ENCODE results near the gene CANX. TPM values are rescaled to one million over a fixed set of nuclear protein-coding genes. Genes with fewer than 3 reads are reported as not detected.

CANX gene
- total RNA-seq, 1 experiment from 2014 or later, result 428 TPM

DNA sequence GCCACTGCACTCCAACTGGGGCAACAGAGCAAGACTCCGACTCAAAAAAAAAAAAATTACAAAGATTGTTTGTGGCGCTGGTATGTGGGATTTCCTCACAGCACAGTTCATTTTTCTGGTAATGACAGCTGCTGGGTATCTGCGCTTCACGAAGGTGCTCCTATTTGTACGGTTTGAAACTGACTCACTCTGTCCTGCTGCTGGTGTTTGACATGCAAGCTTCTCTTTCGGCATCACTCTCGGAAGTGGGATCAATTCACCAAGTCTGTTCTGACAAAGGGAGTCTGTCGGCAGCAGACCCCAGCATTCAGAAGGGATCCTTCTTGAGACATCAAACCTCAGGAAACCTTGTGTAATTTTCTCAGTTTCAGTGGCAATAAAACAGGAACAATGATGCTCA, 60.2 kb downstream of the CANX start:
- no peak for DNase-seq (ENCODE audit: low read depth)

DNA sequence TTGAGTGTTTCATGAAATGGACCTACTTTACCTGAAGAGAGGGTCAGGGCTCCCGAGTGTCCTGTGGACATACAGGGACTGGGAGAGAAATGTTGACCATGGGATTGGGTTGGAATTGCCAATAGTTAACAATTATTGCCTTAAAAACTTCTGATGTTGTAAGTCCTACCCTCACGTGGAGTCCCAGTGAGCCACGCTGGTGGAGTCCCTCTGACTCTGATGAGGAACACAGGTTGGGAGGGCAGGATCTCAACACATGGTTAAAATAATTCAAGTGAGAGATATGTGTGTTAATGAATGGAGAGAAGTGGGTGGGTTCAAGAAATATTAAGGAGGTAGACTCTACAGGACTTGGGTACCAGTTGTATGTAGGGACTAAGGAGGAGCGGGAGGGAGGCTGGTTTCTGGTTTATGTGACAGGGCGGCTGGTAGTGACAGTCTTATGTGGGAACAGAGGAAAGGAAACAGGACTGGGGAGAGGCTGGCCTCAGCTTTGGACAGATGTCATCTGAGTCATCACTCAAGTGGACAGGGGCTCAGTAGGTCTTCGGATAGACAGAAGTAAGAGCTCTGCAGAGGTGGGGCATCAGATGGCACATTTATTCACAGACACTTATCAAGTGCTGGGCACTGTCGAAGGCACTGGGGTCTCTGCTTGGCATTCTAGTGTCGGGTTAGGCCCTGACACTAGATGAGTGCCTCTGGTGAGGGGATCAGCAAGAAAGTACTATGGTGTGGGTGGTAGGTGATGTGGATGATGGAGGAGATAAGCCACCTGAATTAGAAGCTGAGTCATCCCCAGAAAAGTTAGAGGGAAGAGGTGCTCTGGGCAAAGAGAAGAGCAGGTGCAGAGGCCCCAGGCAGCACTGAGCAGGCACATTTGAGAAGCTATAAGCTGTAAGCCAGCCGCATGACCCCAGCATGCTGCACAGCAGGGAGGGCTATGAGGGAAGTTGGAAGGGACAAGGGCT, 61.1 kb downstream of the CANX start:
- DNase-seq (ENCODE audit: low read depth), result peak; percentile 21

DNA sequence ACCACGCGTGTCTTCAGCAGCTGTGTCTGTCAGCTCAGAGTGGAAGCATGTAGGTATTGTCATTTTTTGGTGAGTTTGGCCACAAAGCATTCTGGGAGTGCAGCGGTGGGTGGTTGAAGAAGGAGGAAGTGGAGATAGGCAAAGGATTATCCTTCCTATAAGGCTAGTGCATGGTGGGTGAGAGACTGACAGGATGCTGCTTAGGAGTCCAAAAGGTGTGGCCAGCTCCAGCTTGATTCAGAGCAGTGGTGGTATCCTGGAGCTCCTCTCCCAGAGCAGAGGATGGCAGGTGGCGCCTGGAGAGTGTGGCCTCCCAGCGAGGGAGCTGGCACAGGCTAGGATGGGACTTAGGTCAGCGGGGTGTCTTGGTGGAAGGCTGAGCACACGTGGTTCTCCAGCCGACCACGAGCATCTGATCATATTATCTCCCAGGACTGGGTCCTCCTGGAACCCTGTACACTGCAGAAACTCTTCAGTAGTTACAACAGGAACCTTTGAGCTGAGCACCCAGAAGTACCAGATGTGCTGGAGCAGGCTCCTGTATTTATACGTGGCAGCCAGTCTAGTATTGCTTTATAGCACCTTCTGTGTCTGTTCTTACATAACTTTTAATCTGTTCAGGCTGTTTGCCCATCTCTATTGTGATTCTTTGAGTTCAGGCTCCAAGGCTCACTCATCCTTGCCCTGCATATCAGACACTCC, 63.5 kb downstream of the CANX start:
- DNase-seq (ENCODE audit: low read depth), result peak; percentile 39

DNA sequence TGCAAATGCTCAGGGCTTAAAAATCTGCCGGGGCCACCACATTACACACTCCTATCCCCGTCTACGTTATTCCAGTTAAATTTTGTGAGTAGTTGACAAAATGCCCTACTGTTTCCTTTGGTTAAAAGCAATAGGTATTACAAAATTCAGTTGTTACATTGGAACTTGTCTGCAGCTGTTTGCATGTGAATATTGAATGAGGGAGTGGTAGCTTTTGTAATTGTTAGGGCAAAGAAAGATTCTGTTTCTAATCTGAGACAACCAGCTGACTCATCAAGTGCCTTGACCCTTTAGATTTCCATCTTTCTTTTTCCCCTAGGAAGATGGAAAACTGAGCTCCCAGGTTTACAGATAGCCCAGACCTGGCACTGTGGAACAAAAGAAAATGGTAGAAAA, 64.0 kb downstream of the CANX start:
- DNase-seq (ENCODE audit: low read depth), result peak; percentile 63

DNA sequence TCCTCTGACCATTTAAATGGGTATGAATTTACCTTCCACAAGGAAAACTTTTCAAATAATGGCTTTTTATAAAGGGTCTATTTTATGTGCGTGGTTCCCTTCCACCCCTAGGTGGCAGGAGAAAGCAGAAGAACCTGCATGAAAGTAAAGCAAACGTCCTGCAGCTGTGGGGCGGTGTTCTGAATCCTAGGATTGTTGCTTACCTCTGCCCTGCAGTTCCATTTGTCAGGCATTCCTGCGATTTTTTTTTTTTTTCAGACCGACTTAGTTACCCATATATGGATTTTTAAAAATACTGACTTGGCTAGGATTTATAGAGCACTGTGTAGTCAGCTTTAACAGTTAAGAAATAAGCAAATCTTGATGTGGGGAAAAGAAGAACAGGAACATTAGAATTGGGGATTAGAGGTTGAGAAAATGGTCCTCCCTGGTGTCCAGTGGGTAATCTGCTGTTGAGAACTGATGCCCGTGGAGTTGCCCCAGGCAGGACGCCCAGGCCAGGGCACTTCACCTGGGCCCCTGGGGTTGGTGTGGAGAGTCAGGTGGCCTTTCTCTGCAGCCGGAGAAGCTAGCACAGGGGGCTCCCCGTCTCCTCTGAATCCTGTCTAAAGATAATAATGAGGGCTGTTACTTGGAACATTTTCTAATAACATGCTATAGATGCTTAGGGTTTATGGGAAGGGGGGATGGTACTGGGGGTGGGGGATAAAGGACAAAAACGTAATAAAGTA, 64.6 kb downstream of the CANX start:
- DNase-seq (ENCODE audit: low read depth), result peak; percentile 74

DNA sequence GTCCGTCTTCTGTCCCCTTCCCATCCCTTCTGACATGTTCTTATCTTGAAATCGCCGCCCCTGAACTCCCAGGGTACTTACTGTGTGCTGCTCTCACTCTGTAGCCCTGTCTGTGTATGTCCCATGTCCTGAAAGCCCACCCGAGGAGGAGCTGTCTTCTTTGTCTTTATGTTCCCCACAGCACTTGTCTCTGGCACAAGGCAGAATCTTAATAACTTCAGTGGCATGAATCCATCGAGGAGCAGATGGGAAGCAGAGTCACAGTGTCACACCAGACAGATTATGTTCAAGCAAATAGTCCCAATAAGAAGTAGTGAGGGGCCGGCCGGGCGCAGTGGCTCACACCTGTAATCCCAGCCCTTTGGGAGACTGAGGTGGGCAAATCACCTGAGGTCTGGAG, 65.3 kb downstream of the CANX start:
- DNase-seq (ENCODE audit: low read depth), result no peak

DNA sequence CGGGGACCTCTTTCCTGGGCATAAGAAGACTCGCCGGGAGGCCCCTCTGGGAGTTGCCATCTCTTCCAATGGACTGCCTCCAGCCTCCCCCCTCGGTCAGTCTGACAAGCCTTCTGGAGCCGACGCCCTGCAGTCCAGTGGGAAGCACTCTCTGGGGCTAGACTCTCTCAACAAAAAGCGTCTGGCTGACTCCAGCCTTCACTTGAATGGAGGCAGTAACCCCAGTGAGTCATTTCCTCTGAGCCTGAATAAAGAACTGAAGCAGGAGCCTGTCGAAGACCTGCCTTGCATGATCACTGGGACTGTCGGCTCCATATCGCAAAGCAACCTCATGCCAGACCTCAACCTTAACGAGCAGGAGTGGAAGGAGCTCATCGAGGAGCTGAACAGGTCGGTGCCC, 66.6 kb downstream of the CANX start:
- peak; percentile 89 for DNase-seq (ENCODE audit: low read depth)

DNA sequence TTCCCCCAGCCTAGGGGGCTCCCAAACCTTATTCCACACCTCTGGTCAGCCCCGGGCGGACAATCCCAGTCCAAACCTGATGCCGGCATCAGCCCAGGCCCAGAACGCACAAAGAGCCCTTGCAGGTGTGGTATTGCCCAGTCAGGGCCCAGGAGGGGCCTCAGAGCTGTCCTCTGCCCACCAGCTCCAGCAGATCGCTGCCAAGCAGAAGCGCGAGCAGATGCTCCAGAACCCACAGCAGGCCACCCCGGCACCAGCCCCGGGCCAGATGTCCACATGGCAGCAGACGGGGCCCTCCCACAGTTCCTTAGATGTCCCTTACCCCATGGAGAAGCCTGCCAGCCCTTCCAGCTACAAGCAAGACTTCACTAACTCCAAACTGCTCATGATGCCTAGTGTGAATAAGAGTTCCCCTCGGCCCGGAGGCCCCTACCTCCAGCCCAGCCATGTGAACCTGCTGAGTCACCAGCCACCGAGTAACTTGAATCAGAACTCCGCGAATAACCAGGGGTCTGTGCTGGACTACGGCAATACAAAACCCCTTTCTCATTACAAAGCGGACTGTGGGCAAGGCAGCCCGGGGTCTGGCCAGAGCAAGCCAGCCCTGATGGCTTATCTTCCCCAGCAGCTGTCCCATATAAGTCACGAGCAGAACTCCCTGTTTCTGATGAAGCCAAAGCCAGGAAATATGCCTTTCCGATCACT, 67.4 kb downstream of the CANX start:
- DNase-seq (ENCODE audit: low read depth), result peak; percentile 64

DNA sequence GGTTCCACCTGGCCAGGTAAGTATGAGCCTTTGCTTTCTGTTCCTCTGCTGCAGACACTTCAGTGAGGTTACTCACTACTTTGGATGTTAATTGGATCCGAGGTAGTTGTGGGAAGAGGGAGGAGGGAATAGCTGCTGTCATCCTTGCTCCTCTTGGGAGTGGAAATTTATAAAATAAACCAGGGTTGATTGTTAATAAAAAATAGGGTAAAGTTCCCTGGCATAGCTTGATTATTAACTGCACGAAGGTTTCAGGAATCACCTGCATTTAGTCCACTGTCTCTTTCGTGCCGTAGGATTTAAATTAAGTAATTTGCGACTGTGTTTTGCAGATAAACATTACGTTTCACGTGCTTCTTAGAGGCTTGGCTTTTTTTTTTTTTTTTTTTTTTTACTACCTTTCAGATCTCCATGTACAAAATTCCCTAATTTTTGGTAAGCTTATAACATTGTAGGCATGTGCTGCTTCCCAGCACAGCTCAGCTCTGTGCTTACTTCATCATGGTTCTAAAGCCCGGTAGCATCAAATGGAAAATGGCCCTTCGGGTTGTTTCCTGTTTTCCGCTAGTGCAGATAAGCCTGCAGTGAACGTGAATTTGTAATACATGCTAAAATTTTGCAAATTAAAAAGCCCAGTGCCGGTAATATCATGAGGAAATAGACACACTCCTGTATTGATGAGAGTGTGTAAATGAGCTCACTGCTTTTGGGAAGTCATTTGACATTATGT, 68.1 kb downstream of the CANX start:
- no peak for DNase-seq (ENCODE audit: low read depth)

DNA sequence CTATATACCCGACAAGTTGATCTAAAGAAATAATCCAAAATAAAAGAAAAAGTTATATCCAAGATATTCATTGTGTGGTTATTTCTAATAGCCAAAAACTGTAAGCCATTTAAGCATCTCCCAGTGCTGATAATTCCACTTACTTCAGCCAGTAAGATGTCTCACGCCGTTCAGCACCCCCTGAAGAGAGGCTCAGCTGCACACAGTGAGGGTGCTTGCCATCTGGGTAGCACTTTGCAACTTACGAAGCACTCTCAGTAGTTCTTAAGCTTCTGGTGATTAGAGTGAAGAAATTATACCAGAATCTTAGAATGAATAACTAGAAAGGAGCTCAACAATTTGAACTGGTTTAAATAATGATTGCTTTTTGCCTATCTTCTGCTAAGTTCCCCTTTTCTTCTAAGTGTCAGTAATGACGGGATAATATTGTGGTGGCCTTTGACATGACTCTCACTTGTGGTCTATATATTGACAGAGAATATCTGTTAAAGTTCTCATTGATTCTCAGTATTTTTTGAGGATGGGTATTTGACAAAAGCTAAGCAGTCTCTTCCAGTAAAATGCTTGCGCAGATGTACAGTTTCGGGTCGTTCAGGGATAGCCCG, 68.8 kb downstream of the CANX start:
- DNase-seq (ENCODE audit: low read depth), result no peak

DNA sequence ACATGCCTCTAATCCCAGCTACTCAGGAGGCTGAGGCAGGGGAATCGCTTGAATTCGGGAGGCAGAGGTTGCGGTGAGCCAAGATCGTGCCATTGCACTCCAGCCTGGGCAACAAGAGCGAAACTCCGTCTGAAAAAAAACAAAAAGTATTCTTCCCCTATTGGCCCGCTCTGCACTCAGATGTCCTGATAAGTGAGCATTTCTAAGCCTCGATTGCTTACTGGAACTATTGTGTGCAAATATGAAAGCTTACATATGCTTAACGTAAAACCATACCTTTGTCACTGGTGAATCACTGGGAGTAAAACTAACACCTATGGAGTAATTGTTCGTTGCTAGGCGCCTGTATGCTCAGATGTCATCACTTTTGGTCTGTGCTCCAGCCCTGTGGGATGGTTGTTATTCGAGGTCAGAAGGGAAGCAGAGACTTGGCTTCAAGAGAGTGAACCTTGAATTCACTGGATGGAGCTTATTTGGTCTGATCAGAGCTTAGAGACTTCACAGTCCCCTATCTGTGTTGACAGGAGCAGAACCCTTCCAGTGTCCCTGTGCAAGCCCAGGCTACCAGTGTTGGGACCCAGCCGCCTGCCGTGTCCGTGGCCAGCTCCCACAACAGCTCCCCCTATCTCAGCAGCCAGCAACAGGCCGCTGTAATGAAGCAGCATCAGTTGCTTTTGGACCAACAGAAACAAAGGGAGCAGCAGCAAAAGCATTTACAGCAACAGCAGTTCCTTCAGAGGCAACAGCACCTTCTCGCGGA, 69.7 kb downstream of the CANX start:
- DNase-seq (ENCODE audit: low read depth), result no peak

DNA sequence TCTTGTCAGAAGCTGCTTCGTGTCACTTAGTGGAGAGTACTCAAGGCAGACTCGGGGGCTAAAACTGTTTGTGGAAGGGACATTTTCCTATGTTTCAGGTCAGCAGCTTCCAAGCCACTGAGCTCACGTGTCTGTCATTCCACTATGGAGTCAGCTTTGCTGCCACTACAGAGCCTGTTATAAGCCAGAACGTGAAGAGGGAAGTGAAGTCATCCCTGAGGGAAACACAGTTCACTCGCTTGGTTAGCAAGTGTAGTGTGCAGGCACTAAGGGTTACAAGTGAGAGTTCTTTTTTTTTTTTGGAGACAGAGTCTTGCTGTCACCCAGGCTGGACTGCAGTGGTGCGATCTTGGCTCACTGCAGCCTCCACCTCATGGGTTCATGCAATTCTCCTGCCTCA, 70.5 kb downstream of the CANX start:
- DNase-seq (ENCODE audit: low read depth), result no peak

DNA sequence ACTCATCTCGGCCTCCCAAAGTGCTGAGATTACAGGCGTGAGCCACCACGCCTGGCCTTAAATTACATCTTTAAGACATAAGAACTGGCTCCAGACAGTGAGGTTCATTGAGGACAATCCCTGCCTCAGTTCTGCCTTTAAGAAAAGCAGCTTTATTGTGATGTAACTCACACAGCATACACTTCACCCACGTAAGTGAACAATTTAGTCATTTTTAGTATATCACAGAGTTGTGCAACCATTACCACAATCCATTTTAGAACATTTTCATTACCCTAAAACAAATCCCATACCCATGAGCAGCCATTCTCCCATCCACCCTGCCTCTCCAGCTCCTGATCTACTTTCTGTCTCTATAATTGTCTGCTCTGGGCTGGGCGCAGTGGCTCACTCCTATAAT, 71.0 kb downstream of the CANX start:
- DNase-seq (ENCODE audit: low read depth), result no peak

DNA sequence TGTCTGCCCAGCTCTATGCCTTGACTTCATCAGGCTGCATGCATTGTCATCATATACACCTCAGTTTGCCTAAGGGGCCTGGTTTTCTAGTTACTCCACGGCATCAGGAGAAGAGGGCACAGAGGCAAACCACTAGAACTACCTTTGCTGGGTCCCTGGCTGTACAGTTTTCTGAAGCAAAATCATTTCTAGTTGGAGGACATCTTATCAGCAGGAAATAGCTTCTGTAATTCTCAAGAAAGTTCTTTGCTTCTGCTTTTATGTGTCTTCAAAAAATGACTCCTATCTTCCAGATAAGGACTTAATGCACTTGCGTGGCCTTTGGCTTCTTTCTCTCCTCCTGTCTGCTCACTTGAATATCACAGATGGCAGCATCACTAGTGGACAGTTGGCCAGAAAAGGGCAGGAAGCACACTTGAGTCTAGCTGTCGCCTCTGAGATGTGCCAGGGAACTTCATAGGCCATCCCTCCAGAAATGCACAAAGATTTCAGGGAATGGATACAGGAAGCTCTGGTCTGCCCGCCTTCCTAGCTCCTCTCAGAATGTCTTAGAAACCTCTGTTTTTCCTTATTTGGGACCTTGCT, 72.6 kb downstream of the CANX start:
- no peak for DNase-seq (ENCODE audit: low read depth)

DNA sequence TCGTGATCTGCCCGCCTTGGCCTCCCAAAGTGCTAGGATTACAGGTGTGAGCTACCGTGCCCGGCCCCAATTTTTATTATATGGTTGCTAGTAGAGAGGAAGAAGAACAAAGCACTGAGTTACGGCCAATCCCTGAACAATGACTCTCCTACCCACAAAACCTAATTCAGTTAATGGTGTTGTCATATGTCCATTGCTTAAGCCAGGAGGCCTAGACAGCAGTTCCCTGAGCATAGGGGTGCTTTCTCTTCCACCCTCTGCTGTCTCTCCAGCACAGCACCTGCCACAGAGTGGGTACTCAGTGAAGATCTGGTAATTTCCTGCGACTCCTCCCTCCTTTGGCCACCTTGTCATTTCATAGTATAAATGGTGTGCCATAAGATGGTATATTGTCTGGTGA, 73.6 kb downstream of the CANX start:
- DNase-seq (ENCODE audit: low read depth), result no peak

DNA sequence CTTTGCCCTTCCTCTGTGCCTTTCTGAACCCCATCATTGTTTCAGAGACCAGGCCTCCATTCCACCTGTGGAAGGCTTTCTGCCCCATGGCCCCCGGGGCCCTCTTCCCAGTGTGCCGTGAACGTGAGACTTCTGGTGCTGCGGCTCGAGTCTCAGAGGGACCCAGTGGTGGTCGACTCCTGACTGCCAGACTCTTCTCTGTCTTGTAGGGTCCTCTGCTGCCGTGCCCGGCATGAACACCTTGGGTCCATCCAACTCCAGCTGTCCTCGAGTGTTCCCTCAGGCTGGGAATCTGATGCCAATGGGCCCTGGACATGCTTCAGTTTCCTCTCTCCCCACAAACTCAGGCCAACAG, 74.9 kb downstream of the CANX start:
- DNase-seq (ENCODE audit: low read depth), result no peak

DNA sequence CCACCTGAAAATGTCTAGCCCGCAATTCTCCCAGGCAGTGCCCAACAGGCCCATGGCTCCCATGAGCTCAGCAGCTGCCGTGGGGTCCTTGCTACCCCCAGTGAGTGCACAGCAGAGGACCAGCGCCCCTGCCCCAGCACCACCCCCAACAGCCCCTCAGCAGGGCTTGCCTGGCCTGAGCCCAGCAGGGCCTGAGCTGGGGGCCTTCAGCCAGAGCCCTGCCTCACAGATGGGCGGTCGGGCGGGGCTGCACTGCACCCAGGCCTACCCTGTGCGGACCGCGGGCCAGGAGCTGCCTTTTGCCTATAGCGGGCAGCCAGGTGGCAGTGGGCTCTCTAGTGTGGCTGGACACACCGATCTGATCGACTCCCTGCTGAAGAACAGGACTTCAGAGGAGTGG, 75.7 kb downstream of the CANX start:
- DNase-seq (ENCODE audit: low read depth), result no peak

DNA sequence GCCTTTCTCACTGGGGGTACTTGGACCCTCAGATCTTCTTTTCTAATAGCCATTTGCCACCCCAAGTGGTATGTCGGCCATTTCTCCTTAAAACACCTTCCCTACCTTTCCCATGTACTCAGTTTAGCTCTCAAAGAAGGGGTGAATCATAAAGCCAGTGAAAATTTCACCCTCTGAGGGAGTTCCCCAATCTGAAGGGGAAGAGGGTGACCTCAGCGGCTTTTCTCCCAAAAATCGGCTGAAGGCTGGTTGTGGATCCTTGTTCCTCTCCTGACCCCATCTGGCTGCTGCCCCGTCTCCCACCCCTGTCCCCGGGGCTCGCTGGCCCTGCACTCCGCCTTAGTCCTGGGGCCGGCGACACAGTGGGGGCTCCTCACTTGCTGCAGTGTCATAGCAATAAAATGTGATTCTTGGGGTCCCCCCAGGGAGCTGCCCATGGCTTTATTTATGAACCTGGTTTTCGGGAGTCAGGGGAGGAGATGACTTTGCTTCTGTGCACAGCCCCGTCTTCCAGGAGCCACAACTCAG, 77.7 kb downstream of the CANX start:
- DNase-seq (ENCODE audit: low read depth), result no peak

DNA sequence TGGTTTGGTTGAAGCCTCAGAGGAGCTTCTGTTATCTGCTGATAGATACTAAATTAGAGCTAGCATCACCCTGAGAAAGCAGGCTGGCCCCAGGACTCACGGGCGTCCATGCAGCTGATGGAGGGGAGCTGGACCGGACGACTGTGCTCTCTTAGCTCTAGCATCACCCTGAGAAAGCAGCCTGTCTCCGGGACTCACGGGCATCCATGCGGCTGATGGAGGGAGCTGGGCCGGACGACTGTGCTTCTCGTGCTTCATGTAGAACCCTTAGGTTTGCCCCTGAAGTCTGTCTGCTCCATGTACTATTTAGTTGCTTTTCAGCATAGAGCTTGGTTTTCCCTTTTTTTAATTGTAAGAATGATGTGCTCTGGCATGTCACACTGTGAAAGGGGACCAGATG, 78.7 kb downstream of the CANX start:
- DNase-seq (ENCODE audit: low read depth), result no peak
